IgD-negative memory B cell (primary cell): ENCODE data around the gene SPATA17. TPM values are rescaled to one million over a fixed set of nuclear protein-coding genes. Genes with fewer than 3 reads are reported as not detected.

Experiments
- H3K27ac Mint-ChIP-seq, 3 donors: one replicate each; pipeline ENCODE4 v1.8.0; 2020 to 2022; ENCODE audit warnings: mild to moderate bottlenecking in 3 of 3, mixed read lengths in 3 of 3, moderate library complexity in 1 of 3
- H3K27me3 Mint-ChIP-seq: one replicate; pipeline ENCODE4 v1.8.0; 2021; ENCODE audit warnings: mixed read lengths
- H3K36me3 Mint-ChIP-seq: one replicate; pipeline ENCODE4 v1.8.0; 2020; ENCODE audit warnings: mild to moderate bottlenecking, mixed read lengths
- H3K4me1 Mint-ChIP-seq, 3 donors: one replicate each; pipeline ENCODE4 v1.8.0; 2020 to 2022; ENCODE audit warnings: mixed read lengths in 3 of 3, mild to moderate bottlenecking in 1 of 3
- H3K4me3 Mint-ChIP-seq, 4 donors: one replicate each; pipeline ENCODE4 v1.8.0; 2020 to 2022; ENCODE audit warnings: mild to moderate bottlenecking in 4 of 4, mixed read lengths in 4 of 4, moderate library complexity in 3 of 4
- H3K9me3 Mint-ChIP-seq, 3 donors: one replicate each; pipeline ENCODE4 v1.8.0; 2020 to 2021; ENCODE audit warnings: mixed read lengths in 3 of 3, mild to moderate bottlenecking in 1 of 3
- polyA plus RNA-seq: library from polyadenylated mRNA; unstranded; fragments of 300-500 nt; fragmentation: Illumina TruSeq; gene quantifications from one replicate; pipeline ENCODE4 v1.2.3, GENCODE V29; 2021

SPATA17 gene
- polyA plus RNA-seq, 1 donor from 2014 or later: not detected

DNA sequence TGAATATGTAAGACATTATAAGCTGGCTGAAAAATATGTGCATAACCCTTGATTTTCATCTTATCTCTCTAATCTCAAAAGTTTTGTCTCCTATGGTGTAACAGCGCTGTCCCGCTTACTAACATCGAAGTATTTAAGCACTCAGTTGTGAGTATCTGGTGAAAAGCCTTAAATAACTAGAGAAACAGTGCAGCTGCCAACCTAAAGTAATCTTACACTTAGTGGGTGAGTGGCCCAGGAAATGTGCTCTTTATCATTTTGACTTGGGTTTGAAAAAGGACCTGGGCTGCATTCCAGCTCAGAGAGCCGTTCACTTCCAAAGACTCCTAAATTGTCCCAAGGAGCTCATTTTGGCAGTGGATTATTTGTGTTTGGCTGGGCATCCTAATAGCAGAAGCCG lies 225.9 kb downstream of the SPATA17 start:
- H3K4me1 Mint-ChIP-seq: peaks cover 0 to 2% (median 0%) of the 10 kb centered on the region in 3 donors

DNA sequence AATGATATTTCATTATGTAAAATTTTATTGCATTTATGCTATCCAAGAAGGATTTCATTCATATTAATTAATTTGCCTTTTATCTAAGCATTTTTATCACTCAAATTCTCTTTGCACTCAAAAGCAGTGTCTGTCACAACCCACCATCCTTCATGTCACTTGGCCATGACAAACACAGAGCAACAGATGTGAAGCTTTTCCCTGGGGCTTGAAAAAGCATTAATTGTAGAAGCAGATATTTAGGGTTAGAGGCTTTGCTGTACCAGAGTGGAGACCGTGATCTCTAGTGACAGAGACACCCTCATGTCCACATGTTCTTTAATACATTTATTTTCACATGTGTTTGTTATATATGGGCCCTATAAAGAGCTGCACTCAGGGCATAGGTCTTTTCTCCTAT lies 230.5 kb downstream of the SPATA17 start:
- Mint-ChIP-seq H3K27ac (no peak overlapping the region), H3K4me1 (peaks cover 0 to 2% (median 0%) of the 10 kb centered on the region in 3 donors), H3K9me3 (peaks cover 2 to 11% (median 5%) of the 10 kb centered on the region in 3 donors), H3K4me3 (no peak overlapping the region), H3K36me3 (peaks cover 1% of the 10 kb centered on the region), H3K27me3 (no peaks in the 10 kb centered on the region)

More for the DNA sequence above, 225.9 kb downstream of the SPATA17 start:
- Mint-ChIP-seq H3K4me3 (no peak overlapping the region), H3K9me3 (peaks cover 1 to 11% (median 5%) of the 10 kb centered on the region in 3 donors), H3K36me3 (peaks cover 1% of the 10 kb centered on the region), H3K27ac (no peak overlapping the region), H3K27me3 (no peaks in the 10 kb centered on the region)

DNA sequence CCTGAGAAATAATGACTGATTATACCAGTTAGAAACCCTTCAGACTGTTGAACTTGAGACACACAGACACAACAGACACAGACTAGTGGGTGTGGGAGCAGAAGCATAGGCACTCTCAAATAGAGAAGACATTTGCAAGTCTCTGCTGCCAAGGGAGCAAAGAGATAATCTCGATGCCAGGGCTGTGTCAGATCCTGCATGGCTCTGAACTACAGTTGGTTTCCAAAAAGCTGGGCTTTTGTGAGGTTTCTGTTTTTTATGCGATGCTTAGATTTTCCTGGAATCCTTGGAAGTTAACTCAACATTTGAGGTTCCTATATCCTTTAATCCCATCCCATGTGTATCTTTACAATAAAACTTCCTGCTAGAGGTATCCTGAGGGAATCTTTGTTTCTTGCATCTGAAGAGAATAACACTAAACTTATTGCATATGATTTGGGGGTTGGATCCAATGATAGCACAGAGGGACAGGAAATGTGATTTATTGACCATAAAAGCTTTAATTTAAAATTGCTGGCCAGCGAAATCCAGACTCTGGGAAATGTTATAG lies 236.4 kb downstream of the SPATA17 start:
- peaks cover 0 to 2% (median 0%) of the 10 kb centered on the region in 3 donors for H3K9me3 Mint-ChIP-seq
- H3K4me1 Mint-ChIP-seq: no peaks in the 10 kb centered on the region
- H3K27me3 Mint-ChIP-seq: no peaks in the 10 kb centered on the region
- H3K27ac Mint-ChIP-seq: no peak overlapping the region
- H3K4me3 Mint-ChIP-seq: no peak overlapping the region
- no peaks in the 10 kb centered on the region for H3K36me3 Mint-ChIP-seq

DNA sequence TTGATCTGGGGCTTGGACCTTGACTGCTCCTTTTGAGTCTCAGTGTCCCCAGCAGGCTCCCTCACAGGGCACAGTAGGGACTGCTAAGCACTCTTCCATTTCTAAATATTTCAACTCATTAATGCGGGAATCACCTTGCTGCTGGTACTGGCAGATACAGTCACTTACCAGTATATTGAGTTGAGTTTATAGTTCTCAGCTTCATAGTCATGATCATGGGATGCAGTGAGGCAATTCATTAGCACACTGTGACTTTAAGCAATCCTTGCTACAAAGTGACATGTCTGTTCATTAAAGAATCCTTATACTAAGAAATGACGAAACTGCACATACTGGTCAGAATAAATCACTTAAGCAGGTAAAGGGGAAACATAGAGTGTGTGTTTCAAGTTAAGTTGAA lies 240.8 kb downstream of the SPATA17 start:
- no peak overlapping the region for H3K4me3 Mint-ChIP-seq
- no peaks in the 10 kb centered on the region for H3K36me3 Mint-ChIP-seq
- H3K27ac Mint-ChIP-seq: no peak overlapping the region
- H3K4me1 Mint-ChIP-seq: no peaks in the 10 kb centered on the region
- no peaks in the 10 kb centered on the region for H3K27me3 Mint-ChIP-seq
- H3K9me3 Mint-ChIP-seq: no peaks in the 10 kb centered on the region

DNA sequence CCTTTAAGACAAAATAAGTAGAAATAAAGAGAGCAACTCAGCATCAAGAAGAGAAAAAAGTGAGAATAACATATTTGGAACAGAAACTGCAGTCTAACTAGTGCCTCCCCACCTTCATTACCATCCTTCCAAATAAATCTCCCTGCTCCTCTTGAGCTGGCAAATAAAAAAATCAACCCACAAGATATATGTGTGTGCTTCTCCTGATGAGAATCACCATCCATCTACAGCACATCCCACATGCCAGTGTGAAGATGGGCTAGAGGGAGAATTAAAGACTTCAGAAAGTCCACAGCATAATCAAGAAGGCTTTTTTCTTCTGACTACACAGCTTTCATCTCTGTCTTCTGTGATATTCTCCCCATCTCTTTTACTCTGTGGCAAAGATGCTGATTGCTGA lies 244.1 kb downstream of the SPATA17 start:
- no peaks in the 10 kb centered on the region for H3K36me3 Mint-ChIP-seq
- no peaks in the 10 kb centered on the region for H3K9me3 Mint-ChIP-seq
- no peaks in the 10 kb centered on the region for H3K27me3 Mint-ChIP-seq
- H3K4me1 Mint-ChIP-seq: no peaks in the 10 kb centered on the region
- no peak overlapping the region for H3K4me3 Mint-ChIP-seq
- H3K27ac Mint-ChIP-seq: no peak overlapping the region

DNA sequence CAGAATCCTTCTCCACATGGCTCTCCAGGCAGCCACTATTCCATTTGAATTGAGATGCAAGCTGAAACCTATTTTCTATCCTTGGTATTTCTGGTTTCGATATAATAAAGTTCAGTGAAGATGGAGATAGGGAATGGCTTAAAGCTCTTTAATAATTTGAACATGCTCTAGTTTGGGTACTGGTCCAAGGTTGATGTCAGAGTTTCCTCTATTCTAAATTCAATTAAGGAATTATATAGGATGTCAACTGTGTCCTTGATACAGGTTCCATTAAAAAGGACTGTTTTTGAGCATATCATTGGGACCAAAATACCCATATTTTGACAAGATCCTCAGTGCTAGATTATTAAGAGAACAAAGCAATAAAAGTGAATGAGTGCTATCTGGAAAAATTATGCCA lies 245.3 kb downstream of the SPATA17 start:
- no peak overlapping the region for H3K4me3 Mint-ChIP-seq

DNA sequence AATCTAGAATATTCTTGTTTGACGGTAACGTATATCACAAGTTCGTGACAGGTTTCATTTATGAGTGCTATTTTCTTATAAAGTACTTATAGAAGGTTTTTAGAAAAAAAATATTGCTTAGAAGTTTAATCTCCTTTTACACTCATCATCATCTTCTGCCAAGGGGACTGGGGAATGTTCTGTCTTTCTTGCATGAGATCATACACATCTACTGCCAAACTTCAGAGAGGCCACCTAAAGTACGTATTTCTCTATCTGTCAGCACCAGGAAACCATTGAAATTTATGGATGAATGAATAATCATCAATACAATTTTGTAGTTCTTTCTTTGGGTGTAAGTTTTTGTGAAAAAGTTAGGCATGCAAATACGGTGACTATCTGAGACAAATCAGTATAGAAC lies 245.8 kb downstream of the SPATA17 start:
- H3K27ac Mint-ChIP-seq: no peak overlapping the region
- H3K9me3 Mint-ChIP-seq: no peaks in the 10 kb centered on the region
- H3K27me3 Mint-ChIP-seq: no peaks in the 10 kb centered on the region
- H3K4me1 Mint-ChIP-seq: no peaks in the 10 kb centered on the region
- H3K4me3 Mint-ChIP-seq: no peak overlapping the region
- no peaks in the 10 kb centered on the region for H3K36me3 Mint-ChIP-seq

More for the DNA sequence above, 245.3 kb downstream of the SPATA17 start:
- H3K4me1 Mint-ChIP-seq: no peaks in the 10 kb centered on the region
- H3K9me3 Mint-ChIP-seq: no peaks in the 10 kb centered on the region
- no peaks in the 10 kb centered on the region for H3K27me3 Mint-ChIP-seq
- H3K27ac Mint-ChIP-seq: no peak overlapping the region
- no peaks in the 10 kb centered on the region for H3K36me3 Mint-ChIP-seq

DNA sequence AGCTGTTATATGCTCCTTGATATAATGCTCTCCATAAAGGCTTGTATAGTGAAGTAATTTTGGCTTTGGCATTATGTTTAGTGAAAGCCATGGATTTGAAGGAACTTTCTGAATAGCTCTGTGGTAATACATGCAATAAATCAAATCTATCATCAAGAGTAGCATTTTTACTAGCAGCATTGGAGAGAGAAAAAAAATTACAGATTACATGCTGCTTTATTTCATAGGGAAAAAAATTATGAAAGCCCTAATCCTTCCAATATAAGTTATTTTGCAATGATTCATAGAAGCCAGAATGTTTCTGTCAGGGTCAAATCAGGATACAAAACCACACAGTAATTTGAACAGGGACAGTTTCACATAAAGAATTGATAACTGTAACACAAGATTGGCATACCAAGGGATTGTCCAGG lies 250.0 kb downstream of the SPATA17 start:
- Mint-ChIP-seq H3K36me3 (no peaks in the 10 kb centered on the region), H3K4me1 (no peaks in the 10 kb centered on the region), H3K27ac (no peak overlapping the region), H3K27me3 (no peaks in the 10 kb centered on the region), H3K9me3 (peaks cover 0 to 7% (median 1%) of the 10 kb centered on the region in 3 donors), H3K4me3 (no peak overlapping the region)

DNA sequence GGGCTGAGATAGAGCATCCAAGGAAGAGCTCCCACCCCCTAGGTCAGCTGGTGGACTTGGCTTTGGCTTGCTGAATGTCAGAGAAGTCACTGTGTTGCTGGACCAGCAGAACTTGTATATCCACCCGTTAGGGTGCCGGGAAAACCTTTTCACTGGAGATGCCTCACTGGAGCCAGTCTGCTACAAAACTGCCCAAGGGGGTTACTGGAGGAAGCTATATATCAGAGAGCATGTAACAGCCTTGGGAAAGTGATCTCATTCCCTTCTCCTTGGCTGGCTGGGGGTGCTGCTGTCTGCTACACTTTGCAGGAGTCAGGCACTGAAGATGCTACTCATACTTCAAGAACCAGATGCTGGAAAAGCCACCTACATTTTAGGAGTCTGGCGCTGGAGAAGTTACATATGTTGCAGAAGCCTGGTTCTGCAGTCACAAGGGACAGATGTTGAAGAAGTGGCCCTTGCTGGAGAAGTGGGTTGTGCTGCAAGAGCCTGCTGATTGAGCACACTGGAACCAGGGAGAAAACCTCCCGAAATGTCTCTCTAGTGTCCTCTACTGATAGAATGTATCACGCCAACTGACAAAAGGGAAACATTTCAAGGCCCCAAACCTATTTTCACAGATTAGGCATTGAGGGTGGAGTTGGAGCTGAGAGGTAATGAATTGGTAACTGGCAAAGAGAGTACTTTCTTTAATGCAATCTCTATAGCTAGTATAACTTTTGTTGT lies 250.6 kb downstream of the SPATA17 start:
- Mint-ChIP-seq H3K4me1 (no peaks in the 10 kb centered on the region), H3K4me3 (no peak overlapping the region), H3K27me3 (no peaks in the 10 kb centered on the region), H3K9me3 (peaks cover 0 to 7% (median 1%) of the 10 kb centered on the region in 3 donors), H3K36me3 (no peaks in the 10 kb centered on the region), H3K27ac (no peak overlapping the region)

DNA sequence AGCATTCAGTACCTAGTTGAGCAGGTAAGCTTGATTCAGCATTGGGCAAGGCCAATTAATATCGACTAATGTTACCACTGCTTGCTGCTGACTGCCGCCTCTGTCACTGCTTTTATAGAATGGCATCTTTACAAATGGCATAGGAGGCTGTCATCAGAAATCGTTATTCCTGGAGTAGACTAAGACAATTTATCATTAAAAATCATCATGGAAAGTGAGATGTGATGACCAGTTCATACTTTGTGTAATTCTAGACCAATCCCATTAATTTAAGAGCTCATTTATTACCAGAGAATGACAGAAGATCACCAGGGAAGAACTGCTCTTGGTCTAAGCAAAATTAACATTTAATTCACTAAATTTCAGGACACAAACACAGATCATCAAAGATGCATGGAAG lies 254.0 kb downstream of the SPATA17 start:
- Mint-ChIP-seq H3K36me3 (no peaks in the 10 kb centered on the region), H3K4me1 (no peaks in the 10 kb centered on the region), H3K27ac (no peak overlapping the region), H3K9me3 (peaks cover 1 to 10% (median 3%) of the 10 kb centered on the region in 3 donors), H3K4me3 (no peak overlapping the region), H3K27me3 (no peaks in the 10 kb centered on the region)

DNA sequence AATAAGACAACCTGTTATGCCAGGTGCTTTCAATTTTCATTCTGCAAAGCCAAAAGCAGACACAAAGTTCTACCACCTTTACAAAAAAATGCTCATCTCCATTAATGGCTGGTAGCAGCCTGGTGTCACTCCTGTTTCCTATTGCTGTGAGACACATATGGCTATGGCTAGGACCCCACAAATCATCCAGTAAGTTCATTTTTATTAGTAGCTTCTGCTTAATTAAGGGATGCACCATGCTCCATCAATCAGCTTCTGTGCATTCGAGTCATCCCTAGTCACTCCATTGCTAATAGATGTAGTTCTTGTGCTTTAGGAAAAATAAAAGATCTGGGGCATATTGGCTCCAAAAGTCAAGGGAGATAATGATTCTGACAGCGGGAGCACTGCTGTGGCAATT lies 257.2 kb downstream of the SPATA17 start:
- H3K9me3 Mint-ChIP-seq: peaks cover 0 to 10% (median 3%) of the 10 kb centered on the region in 3 donors
- H3K4me1 Mint-ChIP-seq: no peaks in the 10 kb centered on the region
- no peaks in the 10 kb centered on the region for H3K36me3 Mint-ChIP-seq
- H3K4me3 Mint-ChIP-seq: no peak overlapping the region
- H3K27me3 Mint-ChIP-seq: no peaks in the 10 kb centered on the region
- no peak overlapping the region for H3K27ac Mint-ChIP-seq

DNA sequence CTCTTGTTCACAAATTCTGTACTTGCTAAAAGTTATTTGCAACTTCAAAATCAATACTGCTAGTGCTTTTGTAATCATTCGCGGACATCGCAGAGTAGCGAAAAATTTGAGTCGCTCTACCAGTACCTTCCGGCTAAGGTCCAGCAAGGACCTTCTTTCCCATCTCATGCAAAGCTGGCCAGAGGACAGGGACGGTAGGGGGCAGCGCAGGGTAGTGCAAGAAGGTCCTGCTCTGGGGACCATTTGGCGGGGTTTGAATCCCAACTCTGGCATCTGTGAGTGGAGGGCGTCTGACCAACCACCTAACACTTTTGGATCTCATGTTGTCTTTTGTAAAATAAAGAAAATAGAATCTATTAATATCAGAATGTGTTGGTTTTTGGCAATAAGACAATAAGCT lies 258.3 kb downstream of the SPATA17 start:
- H3K27me3 Mint-ChIP-seq: no peaks in the 10 kb centered on the region
- H3K27ac Mint-ChIP-seq: no peak overlapping the region
- H3K4me3 Mint-ChIP-seq: no peak overlapping the region
- no peaks in the 10 kb centered on the region for H3K36me3 Mint-ChIP-seq
- peaks cover 0 to 3% (median 3%) of the 10 kb centered on the region in 3 donors for H3K9me3 Mint-ChIP-seq
- no peaks in the 10 kb centered on the region for H3K4me1 Mint-ChIP-seq

DNA sequence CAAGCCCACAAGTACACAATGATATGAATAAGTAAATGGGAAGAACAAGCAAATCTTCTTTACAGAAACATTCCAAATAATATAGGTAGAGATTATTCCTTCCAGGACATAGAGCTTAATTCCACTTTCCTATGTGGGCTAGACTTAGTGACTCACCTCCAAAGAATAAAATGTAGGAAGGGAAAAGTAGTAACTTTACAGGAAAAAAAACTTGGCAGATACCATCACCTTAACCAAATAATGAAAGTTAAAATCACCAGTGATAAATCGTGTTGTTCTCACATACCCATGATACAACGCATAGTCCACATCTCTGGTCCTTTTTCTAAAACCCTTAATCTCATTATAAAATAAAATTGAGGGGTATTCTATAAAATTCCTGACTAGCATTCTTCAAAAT lies 260.8 kb downstream of the SPATA17 start:
- no peaks in the 10 kb centered on the region for H3K36me3 Mint-ChIP-seq
- no peaks in the 10 kb centered on the region for H3K4me1 Mint-ChIP-seq
- H3K27ac Mint-ChIP-seq: no peak overlapping the region
- peaks cover 0 to 3% (median 3%) of the 10 kb centered on the region in 3 donors for H3K9me3 Mint-ChIP-seq
- H3K4me3 Mint-ChIP-seq: no peak overlapping the region
- no peaks in the 10 kb centered on the region for H3K27me3 Mint-ChIP-seq

DNA sequence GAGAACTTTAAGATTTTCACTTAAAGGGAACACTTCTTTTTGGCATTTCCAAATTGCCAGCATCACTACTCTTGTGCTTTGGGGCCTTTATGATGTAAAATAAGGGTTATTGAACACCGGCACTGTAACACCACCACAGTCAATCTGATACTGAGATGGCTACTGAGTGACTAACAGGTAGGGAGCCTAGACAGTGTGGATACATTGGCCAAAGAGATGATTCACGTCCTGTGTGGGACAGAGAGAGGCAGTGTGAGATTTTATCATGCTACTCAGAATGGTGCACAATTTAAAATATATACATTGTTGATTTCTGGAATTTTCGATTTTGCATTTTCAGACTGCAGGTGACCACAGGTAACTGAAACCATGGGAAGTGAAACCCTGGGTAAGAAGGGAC lies 261.6 kb downstream of the SPATA17 start:
- peaks cover 0 to 3% (median under 1%) of the 10 kb centered on the region in 3 donors for H3K9me3 Mint-ChIP-seq
- H3K4me1 Mint-ChIP-seq: no peaks in the 10 kb centered on the region
- H3K27me3 Mint-ChIP-seq: no peaks in the 10 kb centered on the region
- H3K27ac Mint-ChIP-seq: no peak overlapping the region
- H3K36me3 Mint-ChIP-seq: peaks cover 3% of the 10 kb centered on the region
- H3K4me3 Mint-ChIP-seq: no peak overlapping the region

DNA sequence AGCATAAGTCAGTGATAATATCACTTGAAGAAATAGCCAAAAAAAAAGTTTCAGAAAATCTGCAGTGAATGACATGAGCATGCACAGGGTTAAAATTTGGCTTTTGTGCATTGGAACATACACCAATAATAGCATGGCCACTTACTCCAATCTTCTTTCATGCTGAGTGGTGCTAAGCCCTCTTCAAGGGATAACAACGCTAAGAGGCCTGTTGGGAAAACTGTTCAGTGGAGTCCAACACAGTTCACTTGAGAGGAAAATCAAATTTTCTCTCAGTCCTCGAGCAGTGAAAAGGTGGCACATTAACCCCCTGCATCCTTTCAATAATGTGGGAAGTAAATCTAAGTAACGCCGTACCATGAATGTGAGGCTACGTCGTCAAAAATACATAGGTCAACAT lies 264.7 kb downstream of the SPATA17 start:
- Mint-ChIP-seq H3K9me3 (no peaks in the 10 kb centered on the region), H3K4me1 (no peaks in the 10 kb centered on the region), H3K27ac (no peak overlapping the region), H3K36me3 (peaks cover 3% of the 10 kb centered on the region), H3K27me3 (no peaks in the 10 kb centered on the region), H3K4me3 (no peak overlapping the region)

DNA sequence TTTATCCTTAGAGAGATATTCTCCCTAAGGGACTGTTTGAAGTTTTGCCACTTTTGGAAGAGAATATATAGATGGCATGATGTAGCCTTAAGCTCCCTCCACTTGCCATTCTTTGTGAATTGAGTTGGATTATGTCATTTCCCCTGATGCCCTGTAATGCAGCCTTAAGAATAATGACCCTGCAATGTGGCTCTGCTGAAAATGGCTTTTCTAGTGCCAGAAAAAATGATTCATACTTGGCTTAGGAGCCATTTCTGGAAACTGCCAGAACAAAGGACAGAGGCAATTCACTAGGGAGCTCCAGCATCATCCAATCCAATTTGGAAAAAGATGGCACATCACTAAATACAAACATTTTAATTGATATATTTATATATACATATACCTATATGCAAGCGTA lies 265.3 kb downstream of the SPATA17 start:
- Mint-ChIP-seq H3K27ac (no peak overlapping the region), H3K4me1 (no peaks in the 10 kb centered on the region), H3K4me3 (no peak overlapping the region), H3K27me3 (no peaks in the 10 kb centered on the region), H3K9me3 (no peaks in the 10 kb centered on the region), H3K36me3 (peaks cover 3% of the 10 kb centered on the region)
